Large intestine (tissue), 1 donor: ENCODE data around the gene MLST8. TPM values are rescaled to one million over a fixed set of nuclear protein-coding genes. Genes with fewer than 3 reads are reported as not detected.

Experiments used
- polyA plus RNA-seq: library from polyadenylated mRNA; unstranded; fragments of 120-200 nt; gene quantifications from one replicate; pipeline ENCODE4 v1.2.1, GENCODE V29; 2013

The MLST8 gene
- polyA plus RNA-seq, 1 donor = 40.0 TPM

Other genes with a start within 250 kb of the MLST8 start
- 128 TPM for gene NDUFB10, start 245.9 kb upstream of the MLST8 start, polyA plus RNA-seq
- gene RPS2, start 240.6 kb upstream of the MLST8 start, polyA plus RNA-seq = 3,022 TPM
- 0.09 TPM for gene RNF151, start 238.6 kb upstream of the MLST8 start, polyA plus RNA-seq
- 32.9 TPM for gene TBL3, start 233.4 kb upstream of the MLST8 start, polyA plus RNA-seq
- 2.8 TPM for gene NOXO1, start 224.0 kb upstream of the MLST8 start, polyA plus RNA-seq
- gene GFER, start 221.3 kb upstream of the MLST8 start, polyA plus RNA-seq = 48.5 TPM
- gene SYNGR3, start 215.5 kb upstream of the MLST8 start, polyA plus RNA-seq = 4.2 TPM
- gene ZNF598, start 195.6 kb upstream of the MLST8 start, polyA plus RNA-seq = 28.9 TPM
- 4.4 TPM for gene NPW, start 185.7 kb upstream of the MLST8 start, polyA plus RNA-seq
- 32.3 TPM for gene NHERF2, start 178.6 kb upstream of the MLST8 start, polyA plus RNA-seq
- 15.6 TPM for gene NTHL1, start 157.6 kb upstream of the MLST8 start, polyA plus RNA-seq
- gene TSC2, start 157.5 kb upstream of the MLST8 start, polyA plus RNA-seq = 85.9 TPM
- gene PKD1, start 69.6 kb upstream of the MLST8 start, polyA plus RNA-seq = 58.4 TPM
- 19.1 TPM for gene RAB26, start 56.8 kb upstream of the MLST8 start, polyA plus RNA-seq
- gene TRAF7, start 49.7 kb upstream of the MLST8 start, polyA plus RNA-seq = 63.3 TPM
- gene CASKIN1, start 8.8 kb upstream of the MLST8 start, polyA plus RNA-seq = 0.96 TPM
- 10.5 TPM for gene BRICD5, start 5.4 kb downstream of the MLST8 start, polyA plus RNA-seq
- 11.7 TPM for gene PGP, start 9.4 kb downstream of the MLST8 start, polyA plus RNA-seq
- 18.4 TPM for gene E4F1, start 18.1 kb downstream of the MLST8 start, polyA plus RNA-seq
- 0.91 TPM for gene DNASE1L2, start 31.0 kb downstream of the MLST8 start, polyA plus RNA-seq
- gene ECI1, start 46.1 kb downstream of the MLST8 start, polyA plus RNA-seq = 81.6 TPM
- gene RNPS1, start 62.7 kb downstream of the MLST8 start, polyA plus RNA-seq = 172 TPM
- gene ABCA3, start 135.3 kb downstream of the MLST8 start, polyA plus RNA-seq = 4.7 TPM
- gene CCNF, start 224.0 kb downstream of the MLST8 start, polyA plus RNA-seq = 6.4 TPM